K562 (cell line): Measurements from ENCODE around the gene SSR2. TPM values are rescaled to one million over a fixed set of nuclear protein-coding genes. Genes with fewer than 3 reads are reported as not detected.

Experiments used
- ARID2 ChIP-seq: fragments of 450-650 bp; IDR thresholded peaks from 2 replicates; pipeline ENCODE4 v1.6.1; 2017; ENCODE audit warnings: antibody characterized with exemption, mild to moderate bottlenecking
- ATF7 ChIP-seq: fragments of 450-650 bp; IDR thresholded peaks from 2 replicates; pipeline ENCODE4 v1.7.1; 2014; ENCODE audit warnings: mild to moderate bottlenecking, moderate library complexity
- BDP1 ChIP-seq: IDR thresholded peaks from 3 replicates; pipeline ENCODE4 v1.6.1; 2011; ENCODE audit not compliant: insufficient read length, insufficient read depth
- BRD9 ChIP-seq: fragments of 450-650 bp; IDR thresholded peaks from 2 replicates; pipeline ENCODE4 v1.6.1; 2018; ENCODE audit warnings: low read depth; ENCODE audit not compliant: partially characterized antibody
- CBFA2T3 ChIP-seq: fragments of 450-650 bp; IDR thresholded peaks from 2 replicates; pipeline ENCODE4 v1.6.1; 2017
- COPS2 ChIP-seq: fragments of 450-650 bp; conservative IDR thresholded peaks from 2 replicates; pipeline ENCODE4 v1.6.1; 2016; ENCODE audit warnings: mild to moderate bottlenecking, moderate library complexity
- CREM ChIP-seq: IDR thresholded peaks from 2 replicates; pipeline ENCODE4 v1.6.1; 2014; ENCODE audit warnings: antibody characterized with exemption, low read depth
- ELF2 ChIP-seq: fragments of 250-450 bp; sonication (Bioruptor Pico); IDR thresholded peaks from 2 replicates; pipeline ENCODE4 v1.5.0; 2021; ENCODE audit warnings: mild to moderate bottlenecking
- EWSR1 ChIP-seq: fragments of 450-650 bp; IDR thresholded peaks from 2 replicates; pipeline ENCODE4 v1.6.1; 2018; ENCODE audit warnings: borderline replicate concordance, mild to moderate bottlenecking, low read depth, moderate library complexity; ENCODE audit not compliant: partially characterized antibody
- EZH2 ChIP-seq: IDR thresholded peaks from 2 replicates; pipeline ENCODE4 v1.6.1; 2012; ENCODE audit warnings: low read depth, mild to moderate bottlenecking, inconsistent platforms, low read length, borderline replicate concordance
- FOXM1 ChIP-seq, 2 experiments: fragments of 450-650 bp in 1 of 2; sonication (generic) in 1 of 2; formaldehyde crosslinking in 1 of 2; IDR thresholded peaks; 2 replicates each; pipeline versions ENCODE4 v1.6.1 to v1.9.0; 2017 to 2022; ENCODE audit warnings: low read depth in 2 of 2, mild to moderate bottlenecking in 2 of 2, missing genetic modification reagents in 1 of 2, moderate library complexity in 1 of 2
- HIVEP1 ChIP-seq: fragments of 250-450 bp; sonication (Bioruptor Pico); IDR thresholded peaks from 2 replicates; pipeline ENCODE4 v1.4.0; 2020; ENCODE audit warnings: mild to moderate bottlenecking
- JUND ChIP-seq, 2 experiments: IDR thresholded peaks; 2 replicates in 1 of 2; 3 replicates in 1 of 2; pipeline ENCODE4 v1.6.1; 2011; ENCODE audit warnings: borderline replicate concordance in 2 of 2, low read depth in 2 of 2, low read length in 2 of 2, improper control_type of control experiment in 1 of 2, missing biosample characterization in 1 of 2, missing genetic modification characterization in 1 of 2, missing genetic modification reagents in 1 of 2
- MYC ChIP-seq, 2 experiments: fragments of 250-450 bp in 1 of 2; sonication (Bioruptor Pico) in 1 of 2; IDR thresholded peaks; 2 replicates each; pipeline versions ENCODE4 v1.5.1 to v1.6.1; 2012 to 2021; ENCODE audit warnings: low read depth in 2 of 2, borderline replicate concordance in 1 of 2, improper control_type of control experiment in 1 of 2, low read length in 1 of 2, mild to moderate bottlenecking in 1 of 2, moderate library complexity in 1 of 2
- RB1 ChIP-seq: fragments of 450-650 bp; IDR thresholded peaks from 2 replicates; pipeline ENCODE4 v1.6.1; 2017; ENCODE audit warnings: low read depth, mild to moderate bottlenecking
- SNIP1 ChIP-seq: fragments of 450-650 bp; IDR thresholded peaks from 2 replicates; pipeline ENCODE4 v1.7.1; 2017; ENCODE audit warnings: low read depth, mild to moderate bottlenecking
- TAF7 ChIP-seq: fragments of 450-650 bp; IDR thresholded peaks from 2 replicates; pipeline ENCODE4 v1.6.1; 2016; ENCODE audit warnings: missing genetic modification characterization, missing compliant biosample characterization
- ZNF121 ChIP-seq: sonication (generic); formaldehyde crosslinking; conservative IDR thresholded peaks from 2 replicates; pipeline ENCODE4 v1.8.0; 2022; ENCODE audit warnings: missing genetic modification reagents
- ZNF140 ChIP-seq: fragments of 250-450 bp; sonication (Bioruptor Pico); IDR thresholded peaks from 2 replicates; pipeline ENCODE4 v1.8.0; 2021; ENCODE audit warnings: moderate library complexity, mild to moderate bottlenecking, inconsistent platforms
- ZNF239 ChIP-seq: fragments of 250-450 bp; sonication (Bioruptor Pico); IDR thresholded peaks from 2 replicates; pipeline ENCODE4 v1.4.0; 2020; ENCODE audit warnings: mild to moderate bottlenecking
- ZNF431 ChIP-seq: sonication (generic); formaldehyde crosslinking; IDR thresholded peaks from 2 replicates; pipeline ENCODE4 v1.8.0; 2022; ENCODE audit warnings: mild to moderate bottlenecking, missing genetic modification reagents
- polyA plus RNA-seq, 8 experiments: library from polyadenylated mRNA; depleted of rRNA in 4 of 8; stranded (reverse) in 5 of 8; unstranded in 3 of 8; fragments of >200 nt; fragmentation: Nextera tagmentation in 2 of 8; fragmentation: Illumina TruSeq in 1 of 8; extraction: Ambion mirVana in 2 of 8; extraction: Trizol in 1 of 8; gene quantifications; 2 replicates each; pipeline versions ENCODE4 v1.2.1 to v1.2.3, GENCODE V29; 2011 to 2014; ENCODE audit warnings: inconsistent platforms in 1 of 8, missing spikeins in 1 of 8
- total RNA-seq, 7 experiments: library from RNA; depleted of rRNA in 6 of 7; stranded (reverse); fragments of >200 nt in 6 of 7; fragmentation: Illumina TruSeq in 2 of 7; extraction: Trizol in 2 of 7; gene quantifications; 2 replicates each; pipeline versions ENCODE4 v1.2.1 to v1.2.3, GENCODE V29; 2011 to 2021; ENCODE audit warnings: low replicate concordance in 1 of 7
- TF ChIP-seq, protein P1 (sequence below): IDR thresholded peaks from 2 replicates; pipeline ENCODE4 v1.6.1; 2016; ENCODE audit warnings: missing genetic modification characterization, missing compliant biosample characterization
- TF ChIP-seq, protein P2 (sequence below): sonication (generic); formaldehyde crosslinking; IDR thresholded peaks from 2 replicates; pipeline ENCODE4 v1.8.0; 2022; ENCODE audit warnings: missing genetic modification reagents, mild to moderate bottlenecking, borderline replicate concordance
- TF ChIP-seq, protein P3 (sequence below): sonication (generic); formaldehyde crosslinking; IDR thresholded peaks from 2 replicates; pipeline ENCODE4 v1.8.1; 2023; ENCODE audit warnings: mild to moderate bottlenecking, missing genetic modification reagents

Gene SSR2
- total and polyA plus RNA-seq, 9 of the 15 experiments (the other 6 are each of a cell fraction or from before 2014, with no cell fraction given): 161 to 411 (median 240) TPM

DNA sequence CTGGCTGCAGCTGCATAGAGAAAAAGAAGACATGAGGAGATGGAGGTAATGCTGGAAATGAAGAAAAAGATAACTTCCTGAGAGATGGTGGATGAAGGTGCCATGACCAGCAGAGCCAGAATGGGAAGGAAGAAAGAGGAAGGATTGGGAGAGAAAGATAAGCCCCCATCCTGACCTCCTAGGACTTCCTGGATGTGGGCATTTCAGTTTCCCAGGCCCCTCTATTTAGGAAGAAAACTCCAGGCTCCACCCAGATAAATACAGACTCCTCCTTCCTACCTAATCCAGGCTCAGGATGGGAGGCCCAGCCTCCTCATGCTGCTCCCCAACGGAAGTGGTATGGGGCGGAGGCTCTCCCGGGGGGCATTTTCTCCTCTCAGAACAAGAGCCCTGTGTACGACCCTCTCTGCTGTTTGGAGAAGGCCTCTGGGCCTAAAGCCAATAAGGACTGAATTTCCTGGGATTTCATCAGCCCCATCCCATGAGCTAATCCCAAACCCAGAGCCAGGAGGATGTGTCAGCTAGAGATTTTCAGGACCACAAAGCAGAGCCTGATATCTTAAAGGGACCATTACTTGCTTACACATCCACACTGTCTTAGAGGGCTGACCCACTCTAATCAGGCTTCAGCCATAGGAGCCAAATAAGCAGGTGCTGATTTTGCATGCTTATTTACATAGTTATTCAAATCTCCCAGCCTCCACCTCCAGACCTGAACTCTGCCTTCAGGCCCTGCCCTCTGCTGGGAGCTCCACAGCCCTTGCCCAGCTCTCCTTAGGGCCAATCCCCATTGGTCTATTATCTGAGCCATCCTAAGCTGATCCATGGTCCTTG lies 37.3 kb downstream of the SSR2 start (continued):
- TF ChIP-seq, protein P1, sequence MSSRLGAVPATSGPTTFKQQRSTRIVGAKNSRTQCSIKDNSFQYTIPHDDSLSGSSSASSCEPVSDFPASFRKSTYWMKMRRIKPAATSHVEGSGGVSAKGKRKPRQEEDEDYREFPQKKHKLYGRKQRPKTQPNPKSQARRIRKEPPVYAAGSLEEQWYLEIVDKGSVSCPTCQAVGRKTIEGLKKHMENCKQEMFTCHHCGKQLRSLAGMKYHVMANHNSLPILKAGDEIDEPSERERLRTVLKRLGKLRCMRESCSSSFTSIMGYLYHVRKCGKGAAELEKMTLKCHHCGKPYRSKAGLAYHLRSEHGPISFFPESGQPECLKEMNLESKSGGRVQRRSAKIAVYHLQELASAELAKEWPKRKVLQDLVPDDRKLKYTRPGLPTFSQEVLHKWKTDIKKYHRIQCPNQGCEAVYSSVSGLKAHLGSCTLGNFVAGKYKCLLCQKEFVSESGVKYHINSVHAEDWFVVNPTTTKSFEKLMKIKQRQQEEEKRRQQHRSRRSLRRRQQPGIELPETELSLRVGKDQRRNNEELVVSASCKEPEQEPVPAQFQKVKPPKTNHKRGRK (tag): no peak
- TF ChIP-seq, protein P2, sequence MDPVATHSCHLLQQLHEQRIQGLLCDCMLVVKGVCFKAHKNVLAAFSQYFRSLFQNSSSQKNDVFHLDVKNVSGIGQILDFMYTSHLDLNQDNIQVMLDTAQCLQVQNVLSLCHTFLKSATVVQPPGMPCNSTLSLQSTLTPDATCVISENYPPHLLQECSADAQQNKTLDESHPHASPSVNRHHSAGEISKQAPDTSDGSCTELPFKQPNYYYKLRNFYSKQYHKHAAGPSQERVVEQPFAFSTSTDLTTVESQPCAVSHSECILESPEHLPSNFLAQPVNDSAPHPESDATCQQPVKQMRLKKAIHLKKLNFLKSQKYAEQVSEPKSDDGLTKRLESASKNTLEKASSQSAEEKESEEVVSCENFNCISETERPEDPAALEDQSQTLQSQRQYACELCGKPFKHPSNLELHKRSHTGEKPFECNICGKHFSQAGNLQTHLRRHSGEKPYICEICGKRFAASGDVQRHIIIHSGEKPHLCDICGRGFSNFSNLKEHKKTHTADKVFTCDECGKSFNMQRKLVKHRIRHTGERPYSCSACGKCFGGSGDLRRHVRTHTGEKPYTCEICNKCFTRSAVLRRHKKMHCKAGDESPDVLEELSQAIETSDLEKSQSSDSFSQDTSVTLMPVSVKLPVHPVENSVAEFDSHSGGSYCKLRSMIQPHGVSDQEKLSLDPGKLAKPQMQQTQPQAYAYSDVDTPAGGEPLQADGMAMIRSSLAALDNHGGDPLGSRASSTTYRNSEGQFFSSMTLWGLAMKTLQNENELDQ (CRISPR knock-in tag): no peak
- TF ChIP-seq ZNF239 (CRISPR knock-in tag): no peak
- peak; percentile 97 for TF ChIP-seq ATF7
- no peak for TF ChIP-seq COPS2
- TF ChIP-seq EWSR1: no peak
- no peak for TF ChIP-seq BDP1
- no peak for TF ChIP-seq ZNF121
- peak; percentile 76 for TF ChIP-seq JUND (IDR thresholded peaks at IDR 0.05; ENCODE audit: borderline replicate concordance, low read depth, low read length)
- no peak for TF ChIP-seq JUND (tag; IDR thresholded peaks at IDR 0.05; ENCODE audit: borderline replicate concordance, low read depth, low read length)
- TF ChIP-seq ELF2 (CRISPR knock-in tag): 0 out of 2 replicates have a peak, but pooled peaks have one; percentile 12
- no peak for TF ChIP-seq ZNF140 (CRISPR knock-in tag)
- no peak for TF ChIP-seq BRD9
- TF ChIP-seq MYC (IDR thresholded peaks at IDR 0.05; ENCODE audit: low read depth, low read length): peak; percentile 80
- no peak for TF ChIP-seq MYC (CRISPR knock-in tag; IDR thresholded peaks at IDR 0.05; ENCODE audit: borderline replicate concordance, low read depth)
- TF ChIP-seq HIVEP1 (CRISPR knock-in tag): no peak
- no peak for TF ChIP-seq ARID2
- no peak for TF ChIP-seq RB1
- no peak for TF ChIP-seq CREM
- TF ChIP-seq SNIP1: no peak
- TF ChIP-seq FOXM1 (IDR thresholded peaks at IDR 0.05; ENCODE audit: low read depth): peak; percentile 28; the same call in 1 of the 2 replicates
- TF ChIP-seq FOXM1 (CRISPR knock-in tag; IDR thresholded peaks at IDR 0.05; ENCODE audit: low read depth): no peak
- 0 out of 2 replicates have a peak, but pooled peaks have one; percentile 33 for TF ChIP-seq TAF7 (tag)
- no peak for TF ChIP-seq ZNF431 (CRISPR knock-in tag)
- TF ChIP-seq, protein P3, sequence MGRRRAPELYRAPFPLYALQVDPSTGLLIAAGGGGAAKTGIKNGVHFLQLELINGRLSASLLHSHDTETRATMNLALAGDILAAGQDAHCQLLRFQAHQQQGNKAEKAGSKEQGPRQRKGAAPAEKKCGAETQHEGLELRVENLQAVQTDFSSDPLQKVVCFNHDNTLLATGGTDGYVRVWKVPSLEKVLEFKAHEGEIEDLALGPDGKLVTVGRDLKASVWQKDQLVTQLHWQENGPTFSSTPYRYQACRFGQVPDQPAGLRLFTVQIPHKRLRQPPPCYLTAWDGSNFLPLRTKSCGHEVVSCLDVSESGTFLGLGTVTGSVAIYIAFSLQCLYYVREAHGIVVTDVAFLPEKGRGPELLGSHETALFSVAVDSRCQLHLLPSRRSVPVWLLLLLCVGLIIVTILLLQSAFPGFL (CRISPR knock-in tag): no peak
- TF ChIP-seq EZH2: no peak
- TF ChIP-seq CBFA2T3: no peak
